GM12892 (cell line): Measurements from ENCODE around the gene LRRC58.

ENCODE experiments used
- POLR2A ChIP-seq: IDR thresholded peaks from 2 replicates; pipeline ENCODE4 v1.6.1; 2011; ENCODE audit warnings: low read depth, low read length, control low read depth
- POLR2AphosphoS5 ChIP-seq: IDR thresholded peaks from 2 replicates; pipeline ENCODE4 v1.6.1; 2011; ENCODE audit warnings: low read depth, low read length, control low read depth

DNA sequence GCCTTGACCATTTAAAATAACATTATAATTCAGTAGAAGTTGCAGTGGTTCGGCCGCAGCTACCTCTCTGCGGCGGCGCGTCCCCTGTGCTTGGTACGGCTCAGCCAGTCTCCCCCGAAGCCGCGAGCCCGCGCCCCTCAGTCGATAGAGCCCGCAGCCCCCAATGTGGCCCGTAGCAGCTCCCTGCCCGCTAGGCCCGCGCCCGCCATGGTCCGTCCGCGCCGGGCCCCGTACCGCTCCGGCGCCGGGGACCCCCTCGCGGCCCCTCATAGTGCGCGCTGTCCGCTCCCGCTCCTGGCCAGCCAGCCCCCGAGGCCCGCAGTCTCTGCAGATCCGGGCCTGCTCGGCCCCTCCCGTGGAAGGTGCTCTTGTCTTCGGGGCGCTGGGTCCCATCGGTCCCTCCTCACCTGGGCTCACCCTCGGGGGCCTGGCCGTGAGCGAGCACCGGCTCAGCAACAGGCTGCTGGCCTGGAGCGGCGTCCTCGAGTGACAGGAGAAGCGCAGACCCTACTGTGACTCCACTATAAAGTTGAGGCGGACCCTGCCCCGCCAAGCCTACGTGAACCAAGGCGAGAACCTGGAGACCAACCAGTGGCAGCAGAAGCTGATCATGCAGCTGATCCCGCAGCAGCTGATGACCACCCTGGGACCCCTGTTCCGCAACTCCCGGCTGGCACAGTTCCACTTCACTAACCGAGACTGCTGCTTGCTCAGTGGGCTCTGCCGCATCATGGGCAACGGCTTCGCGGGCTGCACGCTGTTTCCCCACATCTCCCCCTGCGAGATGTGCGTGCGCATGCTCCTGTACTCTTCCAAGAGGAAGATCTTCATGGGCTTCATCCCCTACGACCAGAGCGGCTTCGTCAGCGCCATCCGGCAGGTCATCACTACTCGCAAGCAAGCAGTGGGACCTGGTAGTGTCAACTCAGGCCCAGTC is 42.4 kb downstream of the LRRC58 start:
- TF ChIP-seq POLR2A (no peak), POLR2AphosphoS5 (no peak)
